H1 (cell line): ENCODE measurements around the gene ANO6. TPM values are rescaled to one million over a fixed set of nuclear protein-coding genes. Genes with fewer than 3 reads are reported as not detected.

ENCODE experiments used
- CTCF ChIA-PET: fragments of 300-600 bp; sonication (Branson Sonifier 250); formaldehyde crosslinking; loops from one replicate; lab custom pipeline; 2021; ENCODE audit not compliant: partially characterized antibody; lab: Charles Lee
- POLR2A ChIA-PET: fragments of 300-600 bp; sonication (Branson Sonifier 250); formaldehyde crosslinking; loops from one replicate; lab custom pipeline; 2021; ENCODE audit warnings: inconsistent platforms; ENCODE audit not compliant: partially characterized antibody; lab: Charles Lee
- DNase-seq, 2 experiments: peaks; one replicate each; pipeline versions ENCODE4 v3.0.0 to v3.0.0-alpha.2; 2010 to 2022; ENCODE audit warnings: low spot score in 2 of 2, low read depth in 1 of 2, mixed read lengths in 1 of 2
- FAIRE-seq: peaks from 2 replicates; lab custom pipeline; 2011; peaks lifted over from hg19 to GRCh38; lab: Jason Lieb, UNC
- H2AFZ ChIP-seq: 2 replicates; pipeline ENCODE4 v1.8.1; 2012; ENCODE audit warnings: low read length, inconsistent platforms
- H2AK5ac ChIP-seq: 2 replicates; pipeline ENCODE4 v1.6.1; 2013; ENCODE audit warnings: low read depth, low read length
- H2BK120ac ChIP-seq: replicated peaks from 2 replicates; pipeline ENCODE3; 2013; ENCODE audit warnings: low read depth, low read length, inconsistent platforms
- H2BK12ac ChIP-seq: 2 replicates; pipeline ENCODE4 v1.6.1; 2013; ENCODE audit warnings: low read depth, low read length
- H2BK15ac ChIP-seq: 2 replicates; pipeline ENCODE4 v1.6.1; 2013; ENCODE audit warnings: low read length
- H2BK20ac ChIP-seq: 2 replicates; pipeline ENCODE4 v1.6.1; 2013; ENCODE audit warnings: low read length
- H2BK5ac ChIP-seq: 2 replicates; pipeline ENCODE4 v1.6.1; 2013; ENCODE audit warnings: low read depth, low read length
- H3K14ac ChIP-seq: 2 replicates; pipeline ENCODE4 v1.6.1; 2013; ENCODE audit warnings: inconsistent platforms; ENCODE audit not compliant: insufficient read length
- H3K18ac ChIP-seq: 2 replicates; pipeline ENCODE4 v1.6.1; 2013; ENCODE audit warnings: low read length; ENCODE audit errors: extremely low read depth
- H3K23ac ChIP-seq: 2 replicates; pipeline ENCODE4 v1.6.1; 2013; ENCODE audit warnings: inconsistent platforms; ENCODE audit not compliant: insufficient read length
- H3K23me2 ChIP-seq: 2 replicates; pipeline ENCODE4 v1.6.1; 2013; ENCODE audit warnings: low read depth, low read length
- H3K27ac ChIP-seq: 2 replicates; pipeline ENCODE4 v1.6.1; 2011; ENCODE audit warnings: low read depth, low read length, inconsistent platforms
- H3K27me3 ChIP-seq, 4 experiments: replicated peaks in 1 of 4; 1 replicate in 1 of 4; 2 replicates in 3 of 4; pipeline versions ENCODE4 v1.6.1 to v1.8.1; 2011 to 2013; ENCODE audit warnings: low read length in 3 of 4, mild to moderate bottlenecking in 3 of 4, inconsistent platforms in 2 of 4, mixed read lengths in 2 of 4, moderate library complexity in 1 of 4; ENCODE audit not compliant: control insufficient read depth in 3 of 4, insufficient read depth in 3 of 4; ENCODE audit errors: extremely low read depth in 1 of 4
- H3K36me3 ChIP-seq, 4 experiments: 2 replicates each; pipeline versions ENCODE4 v1.6.1 to v1.8.1; 2011 to 2013; ENCODE audit warnings: mild to moderate bottlenecking in 4 of 4, low read length in 3 of 4, moderate library complexity in 2 of 4, control low read depth in 1 of 4, inconsistent platforms in 1 of 4; ENCODE audit not compliant: insufficient read depth in 4 of 4, control insufficient read depth in 2 of 4
- H3K4ac ChIP-seq: replicated peaks from 2 replicates; pipeline ENCODE3; 2013; ENCODE audit warnings: low read length, low read depth, mixed read lengths, inconsistent platforms; ENCODE audit not compliant: insufficient read length
- H3K4me1 ChIP-seq, 4 experiments: replicated peaks in 1 of 4; 1 replicate in 1 of 4; 2 replicates in 3 of 4; pipeline versions ENCODE4 v1.6.1 to v1.8.1; 2011 to 2013; ENCODE audit warnings: low read length in 3 of 4, inconsistent platforms in 2 of 4, mixed read lengths in 1 of 4; ENCODE audit not compliant: insufficient read depth in 4 of 4, control insufficient read depth in 3 of 4
- H3K4me2 ChIP-seq, 2 experiments: 2 replicates each; pipeline versions ENCODE4 v1.6.1 to v1.8.1; 2011 to 2013; ENCODE audit warnings: low read depth in 2 of 2, low read length in 2 of 2, control low read depth in 1 of 2, inconsistent platforms in 1 of 2, mild to moderate bottlenecking in 1 of 2; ENCODE audit not compliant: insufficient read depth in 1 of 2
- H3K4me3 ChIP-seq, 4 experiments: fragments of 200-600, 300-600 bp in 1 of 4; sonication (generic), shearing (Covaris generic), sonication (Bioruptor Twin) in 1 of 4; 2 replicates each; pipeline versions ENCODE4 v1.5.1 to v1.8.1; 2011 to 2016; ENCODE audit warnings: low read length in 4 of 4, low read depth in 3 of 4, control low read depth in 2 of 4, inconsistent platforms in 2 of 4, mild to moderate bottlenecking in 2 of 4, mixed read lengths in 1 of 4, moderate library complexity in 1 of 4; ENCODE audit not compliant: insufficient read depth in 2 of 4; ENCODE audit errors: extremely low read depth in 1 of 4
- H3K56ac ChIP-seq: replicated peaks from 2 replicates; pipeline ENCODE3; 2013; ENCODE audit warnings: low read depth, mild to moderate bottlenecking, mixed read lengths, low read length, inconsistent platforms; ENCODE audit not compliant: insufficient read length
- H3K79me1 ChIP-seq: 2 replicates; pipeline ENCODE4 v1.6.1; 2013; ENCODE audit warnings: low read depth, low read length, control low read depth
- H3K79me2 ChIP-seq, 2 experiments: 2 replicates each; pipeline versions ENCODE4 v1.6.1 to v1.8.1; 2012 to 2013; ENCODE audit warnings: low read length in 2 of 2, mild to moderate bottlenecking in 2 of 2, inconsistent platforms in 1 of 2; ENCODE audit not compliant: insufficient read depth in 2 of 2, control insufficient read depth in 1 of 2
- H3K9ac ChIP-seq, 4 experiments: replicated peaks in 1 of 4; 1 replicate in 1 of 4; 2 replicates in 3 of 4; pipeline versions ENCODE4 v1.6.1 to v1.8.1; 2011 to 2013; ENCODE audit warnings: low read depth in 3 of 4, low read length in 3 of 4, control low read depth in 2 of 4, mild to moderate bottlenecking in 2 of 4, moderate library complexity in 2 of 4, inconsistent platforms in 1 of 4; ENCODE audit errors: extremely low read depth in 1 of 4
- H3K9me3 ChIP-seq, 2 experiments: 2 replicates each; pipeline versions ENCODE4 v1.6.1 to v1.8.1; 2012 to 2013; ENCODE audit warnings: mild to moderate bottlenecking in 2 of 2, moderate library complexity in 2 of 2, control low read depth in 1 of 2, inconsistent platforms in 1 of 2, low read depth in 1 of 2, low read length in 1 of 2, mixed read lengths in 1 of 2; ENCODE audit not compliant: insufficient read depth in 2 of 2
- H4K20me1 ChIP-seq, 2 experiments: replicated peaks in 1 of 2; 2 replicates each; pipeline versions ENCODE3 to v1.8.1; 2011 to 2013; ENCODE audit warnings: inconsistent platforms in 2 of 2, low read length in 2 of 2, mild to moderate bottlenecking in 1 of 2; ENCODE audit not compliant: insufficient read depth in 2 of 2, control insufficient read depth in 1 of 2
- H4K5ac ChIP-seq: 2 replicates; pipeline ENCODE4 v1.6.1; 2013; ENCODE audit warnings: low read length, low read depth, mixed read lengths, inconsistent platforms; ENCODE audit not compliant: insufficient read length
- H4K8ac ChIP-seq: 2 replicates; pipeline ENCODE4 v1.8.0; 2013; ENCODE audit warnings: mild to moderate bottlenecking, moderate library complexity, low read length, inconsistent platforms; ENCODE audit not compliant: insufficient read depth; ENCODE audit errors: extremely low read depth
- H4K91ac ChIP-seq: replicated peaks from 2 replicates; pipeline ENCODE3; 2013; ENCODE audit warnings: low read length, mixed read lengths, inconsistent platforms; ENCODE audit not compliant: insufficient read length
- CBX5 ChIP-seq: fragments of 300-800, 300-1000 bp; sonication (generic); IDR thresholded peaks from 2 replicates; pipeline ENCODE4 v1.7.1; 2016; ENCODE audit warnings: antibody characterized with exemption, low read length, low read depth
- FOSL1 ChIP-seq: IDR thresholded peaks from 2 replicates; pipeline ENCODE4 v1.6.1; 2011; ENCODE audit warnings: mild to moderate bottlenecking, low read depth, low read length, moderate library complexity; ENCODE audit not compliant: insufficient read depth
- WGBS, 2 experiments: shearing (Covaris generic) in 1 of 2; methylation state at CpG; one replicate each; pipeline versions ENCODE4 v1.1.6 to v1.1.7; 2013 to 2015; ENCODE audit warnings: low lambda C conversion rate in 2 of 2, mixed read lengths in 2 of 2, inconsistent platforms in 1 of 2, low coverage in 1 of 2, missing lambda C conversion rate in 1 of 2; ENCODE audit not compliant: insufficient replicate concordance in 2 of 2, insufficient coverage in 1 of 2, insufficient read length in 1 of 2; ENCODE audit errors: extremely low coverage in 1 of 2, missing lambda C conversion rate in 1 of 2; 5-methylcytosine and 5-hydroxymethylcytosine counted together
- polyA plus RNA-seq, 7 experiments: library from polyadenylated mRNA; depleted of rRNA in 3 of 7; stranded (reverse) in 5 of 7; unstranded in 2 of 7; fragments of >200 nt in 5 of 7; fragments of 200-250 nt in 2 of 7; gene quantifications; 1 replicate in 5 of 7; 2 replicates in 1 of 7; 4 replicates in 1 of 7; pipeline versions ENCODE4 v1.2.1 to v1.2.3, GENCODE V29; 2011 to 2013; ENCODE audit warnings: missing spikeins in 2 of 7, mixed read lengths in 2 of 7
- total RNA-seq: library from RNA; stranded (reverse); fragmentation: NEBNext Ultra II Directional; extraction: Animal tissue kit (Norgen Biotek cat#: 25700); gene quantifications from 2 replicates; pipeline ENCODE4 v1.2.1, GENCODE V29; 2021

ANO6 gene
- total and polyA plus RNA-seq, 2 of the 8 experiments (the other 6 are each of a cell fraction or from before 2014, with no cell fraction given): 15.1 to 39.7 TPM

GRCh38 chr12:45423931-45424330 lies 208.0 kb downstream of the ANO6 start:
- H3K4me3 ChIP-seq: no peak overlapping the region

More at GRCh38 chr12:45423931-45424330, 208.0 kb downstream of the ANO6 start:
- no peaks in the 10 kb centered on the region for H3K23me2 ChIP-seq
- no peak overlapping the region for H4K5ac ChIP-seq
- no peak overlapping the region for H2AFZ ChIP-seq
- H3K27me3 ChIP-seq: no peaks in the 10 kb centered on the region
- H2BK20ac ChIP-seq: no peak overlapping the region
- H2AK5ac ChIP-seq: no peak overlapping the region
- H4K8ac ChIP-seq: no peak overlapping the region
- no peak overlapping the region for H3K9ac ChIP-seq
- no peak overlapping the region for H3K4ac ChIP-seq
- TF ChIP-seq CBX5 (no peak), FOSL1 (no peak)
- no peak overlapping the region for H2BK120ac ChIP-seq
- FAIRE-seq (no peak), DNase-seq (no peak)
- peaks cover 0 to 21% (median 5%) of the 10 kb centered on the region in 4 experiments; a peak in 5 of 8 replicates for H3K36me3 ChIP-seq
- H3K9me3 ChIP-seq: no peaks in the 10 kb centered on the region
- H2BK12ac ChIP-seq: no peak overlapping the region
- H3K27ac ChIP-seq: no peak overlapping the region
- peaks cover 0 to 4% (median 1%) of the 10 kb centered on the region in 4 experiments; a peak in 3 of 7 replicates for H3K4me1 ChIP-seq
- no peak overlapping the region for H2BK15ac ChIP-seq
- H3K14ac ChIP-seq: no peak overlapping the region
- H4K91ac ChIP-seq: no peak overlapping the region
- no peak overlapping the region for H3K18ac ChIP-seq
- no peak overlapping the region for H3K56ac ChIP-seq
- H3K79me1 ChIP-seq: no peaks in the 10 kb centered on the region
- no peaks in the 10 kb centered on the region for H4K20me1 ChIP-seq
- CTCF ChIA-PET: no interaction called here
- no peak overlapping the region for H3K4me2 ChIP-seq
- no peaks in the 10 kb centered on the region for H3K79me2 ChIP-seq
- POLR2A ChIA-PET: interaction anchor here (0.9 kb wide), 1 partner anchor 22 kb away, joined by 3 read pairs; no protein-coding TSS in a partner anchor
- no peak overlapping the region for H3K23ac ChIP-seq
- no peak overlapping the region for H2BK5ac ChIP-seq
- 79% methylated on average over 1 of the region's 1 CpG; no CpG with 5 or more reads in 1 of the 2 experiments for WGBS, 2 experiments
